Measurements from ENCODE around the gene MYCBP2. TPM values are rescaled to one million over a fixed set of nuclear protein-coding genes. Genes with fewer than 3 reads are reported as not detected.

Gene MYCBP2
- total RNA-seq, 1 donor from 2014 or later = 84.7 TPM

- no peak for DNase-seq (ENCODE audit: extremely low spot score, unreplicated experiment)
- no peaks in the 10 kb centered on the region for H3K9me3 Mint-ChIP-seq (ENCODE audit: unreplicated experiment)
- H3K4me3 Mint-ChIP-seq (ENCODE audit: unreplicated experiment) = no peak overlapping the region
- H3K27ac Mint-ChIP-seq (ENCODE audit: unreplicated experiment) = no peak overlapping the region
- no peaks in the 10 kb centered on the region for H3K36me3 Mint-ChIP-seq (ENCODE audit: unreplicated experiment)
- TF ChIP-seq CTCF (IDR thresholded peaks at IDR 0.05) = no peak
- no peaks in the 10 kb centered on the region for H3K4me1 Mint-ChIP-seq (ENCODE audit: unreplicated experiment)
- peaks cover 27% of the 10 kb centered on the region for H3K27me3 Mint-ChIP-seq (ENCODE audit: unreplicated experiment)
Measured at GRCh38 chr13:77359171-77359570, 32.3 kb upstream of the MYCBP2 start.

GRCh38 chr13:77358001-77358400, 31.1 kb upstream of the MYCBP2 start:
- no peaks in the 10 kb centered on the region for H3K9me3 Mint-ChIP-seq (ENCODE audit: unreplicated experiment)
- H3K27me3 Mint-ChIP-seq (ENCODE audit: unreplicated experiment) = peaks cover 32% of the 10 kb centered on the region
- H3K36me3 Mint-ChIP-seq (ENCODE audit: unreplicated experiment) = no peaks in the 10 kb centered on the region
- no peak for DNase-seq (ENCODE audit: extremely low spot score, unreplicated experiment)
- H3K4me3 Mint-ChIP-seq (ENCODE audit: unreplicated experiment) = no peak overlapping the region
- H3K4me1 Mint-ChIP-seq (ENCODE audit: unreplicated experiment) = no peaks in the 10 kb centered on the region
- no peak for TF ChIP-seq CTCF (IDR thresholded peaks at IDR 0.05)
- no peak overlapping the region for H3K27ac Mint-ChIP-seq (ENCODE audit: unreplicated experiment)

GRCh38 chr13:77356155-77356554, 29.3 kb upstream of the MYCBP2 start:
- H3K9me3 Mint-ChIP-seq (ENCODE audit: unreplicated experiment) = no peaks in the 10 kb centered on the region
- DNase-seq (ENCODE audit: extremely low spot score, unreplicated experiment) = no peak
- H3K4me3 Mint-ChIP-seq (ENCODE audit: unreplicated experiment) = no peak overlapping the region
- H3K27ac Mint-ChIP-seq (ENCODE audit: unreplicated experiment) = no peak overlapping the region
- no peaks in the 10 kb centered on the region for H3K4me1 Mint-ChIP-seq (ENCODE audit: unreplicated experiment)
- no peaks in the 10 kb centered on the region for H3K36me3 Mint-ChIP-seq (ENCODE audit: unreplicated experiment)
- no peak for TF ChIP-seq CTCF (IDR thresholded peaks at IDR 0.05)
- H3K27me3 Mint-ChIP-seq (ENCODE audit: unreplicated experiment) = peaks cover 38% of the 10 kb centered on the region

- no peak for DNase-seq (ENCODE audit: extremely low spot score, unreplicated experiment)
- no peak overlapping the region for H3K27ac Mint-ChIP-seq (ENCODE audit: unreplicated experiment)
- H3K36me3 Mint-ChIP-seq (ENCODE audit: unreplicated experiment) = no peaks in the 10 kb centered on the region
- H3K27me3 Mint-ChIP-seq (ENCODE audit: unreplicated experiment) = peaks cover 34% of the 10 kb centered on the region
- H3K4me1 Mint-ChIP-seq (ENCODE audit: unreplicated experiment) = no peaks in the 10 kb centered on the region
- H3K4me3 Mint-ChIP-seq (ENCODE audit: unreplicated experiment) = no peak overlapping the region
- no peak for TF ChIP-seq CTCF (IDR thresholded peaks at IDR 0.05)
- no peaks in the 10 kb centered on the region for H3K9me3 Mint-ChIP-seq (ENCODE audit: unreplicated experiment)
Measured at GRCh38 chr13:77353995-77354394, 27.1 kb upstream of the MYCBP2 start.

- Mint-ChIP-seq H3K4me3 (ENCODE audit: unreplicated experiment) (no peak overlapping the region), H3K4me1 (ENCODE audit: unreplicated experiment) (no peaks in the 10 kb centered on the region), H3K36me3 (ENCODE audit: unreplicated experiment) (no peaks in the 10 kb centered on the region), H3K27ac (ENCODE audit: unreplicated experiment) (no peak overlapping the region), H3K27me3 (ENCODE audit: unreplicated experiment) (peaks cover 35% of the 10 kb centered on the region), H3K9me3 (ENCODE audit: unreplicated experiment) (no peaks in the 10 kb centered on the region)
- no peak for DNase-seq (ENCODE audit: extremely low spot score, unreplicated experiment)
- no peak for TF ChIP-seq CTCF (IDR thresholded peaks at IDR 0.05)
Measured at GRCh38 chr13:77351315-77351714, 24.4 kb upstream of the MYCBP2 start.
